Measurements from ENCODE around the gene VANGL2.

DNA sequence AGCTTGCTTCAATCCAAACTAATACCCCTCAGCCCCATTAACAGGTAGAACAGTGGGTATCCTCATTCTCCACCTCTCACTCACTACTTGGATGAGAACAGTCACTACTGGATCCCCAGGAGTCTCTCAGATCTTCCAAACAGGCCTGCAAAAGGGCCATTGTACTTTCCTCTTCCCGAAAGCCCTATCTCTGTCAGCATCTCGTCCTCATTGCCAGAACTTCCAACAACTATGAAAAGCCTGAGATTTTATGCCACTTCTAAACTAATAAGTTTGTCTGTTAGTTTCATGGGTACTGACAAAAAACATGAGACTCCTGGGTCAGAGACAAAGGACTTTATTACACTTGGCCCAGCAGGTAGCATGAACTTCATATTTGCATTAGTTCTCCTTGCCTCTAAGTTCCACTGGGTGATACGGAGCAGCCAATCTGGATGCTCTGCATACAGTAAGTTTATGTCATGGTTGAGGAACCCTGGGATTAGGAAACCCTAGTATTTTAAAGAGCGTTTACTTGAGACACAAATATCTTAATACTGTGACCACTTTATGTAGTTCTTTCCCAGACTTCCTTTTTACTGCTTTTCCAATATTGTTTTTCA is 38.1 kb downstream of the VANGL2 start:
- TF ChIP-seq, protein P1, sequence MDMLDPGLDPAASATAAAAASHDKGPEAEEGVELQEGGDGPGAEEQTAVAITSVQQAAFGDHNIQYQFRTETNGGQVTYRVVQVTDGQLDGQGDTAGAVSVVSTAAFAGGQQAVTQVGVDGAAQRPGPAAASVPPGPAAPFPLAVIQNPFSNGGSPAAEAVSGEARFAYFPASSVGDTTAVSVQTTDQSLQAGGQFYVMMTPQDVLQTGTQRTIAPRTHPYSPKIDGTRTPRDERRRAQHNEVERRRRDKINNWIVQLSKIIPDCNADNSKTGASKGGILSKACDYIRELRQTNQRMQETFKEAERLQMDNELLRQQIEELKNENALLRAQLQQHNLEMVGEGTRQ (IDR thresholded peaks at IDR 0.05) = no peak
- TF ChIP-seq EHF (CRISPR knock-in tag; IDR thresholded peaks at IDR 0.05) = no peak
- TF ChIP-seq CBX2 (IDR thresholded peaks at IDR 0.05; ENCODE audit: borderline replicate concordance, low read depth) = no peak
- TF ChIP-seq POLR2AphosphoS2 (conservative IDR thresholded peaks at IDR 0.05; ENCODE audit: low read length) = no peak
- TF ChIP-seq EP300 (IDR thresholded peaks at IDR 0.05) = no peak
- TF ChIP-seq, protein P2, sequence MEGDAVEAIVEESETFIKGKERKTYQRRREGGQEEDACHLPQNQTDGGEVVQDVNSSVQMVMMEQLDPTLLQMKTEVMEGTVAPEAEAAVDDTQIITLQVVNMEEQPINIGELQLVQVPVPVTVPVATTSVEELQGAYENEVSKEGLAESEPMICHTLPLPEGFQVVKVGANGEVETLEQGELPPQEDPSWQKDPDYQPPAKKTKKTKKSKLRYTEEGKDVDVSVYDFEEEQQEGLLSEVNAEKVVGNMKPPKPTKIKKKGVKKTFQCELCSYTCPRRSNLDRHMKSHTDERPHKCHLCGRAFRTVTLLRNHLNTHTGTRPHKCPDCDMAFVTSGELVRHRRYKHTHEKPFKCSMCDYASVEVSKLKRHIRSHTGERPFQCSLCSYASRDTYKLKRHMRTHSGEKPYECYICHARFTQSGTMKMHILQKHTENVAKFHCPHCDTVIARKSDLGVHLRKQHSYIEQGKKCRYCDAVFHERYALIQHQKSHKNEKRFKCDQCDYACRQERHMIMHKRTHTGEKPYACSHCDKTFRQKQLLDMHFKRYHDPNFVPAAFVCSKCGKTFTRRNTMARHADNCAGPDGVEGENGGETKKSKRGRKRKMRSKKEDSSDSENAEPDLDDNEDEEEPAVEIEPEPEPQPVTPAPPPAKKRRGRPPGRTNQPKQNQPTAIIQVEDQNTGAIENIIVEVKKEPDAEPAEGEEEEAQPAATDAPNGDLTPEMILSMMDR (IDR thresholded peaks at IDR 0.05) = no peak
- TF ChIP-seq EHMT2 (IDR thresholded peaks at IDR 0.05; ENCODE audit: low read depth) = no peak
- TF ChIP-seq JUN (IDR thresholded peaks at IDR 0.05) = no peak
- TF ChIP-seq NPAS2 (CRISPR knock-in tag; IDR thresholded peaks at IDR 0.05; ENCODE audit: borderline replicate concordance) = no peak
- TF ChIP-seq POLR2A (IDR thresholded peaks at IDR 0.05; ENCODE audit: low read length) = no peak
- TF ChIP-seq RAD21 (conservative IDR thresholded peaks at IDR 0.05 in 1 of 2, IDR thresholded peaks at IDR 0.05 in 1 of 2) = no peak
- TF ChIP-seq TP53 (CRISPR knock-in tag; IDR thresholded peaks at IDR 0.05) = no peak
- TF ChIP-seq, protein P3, sequence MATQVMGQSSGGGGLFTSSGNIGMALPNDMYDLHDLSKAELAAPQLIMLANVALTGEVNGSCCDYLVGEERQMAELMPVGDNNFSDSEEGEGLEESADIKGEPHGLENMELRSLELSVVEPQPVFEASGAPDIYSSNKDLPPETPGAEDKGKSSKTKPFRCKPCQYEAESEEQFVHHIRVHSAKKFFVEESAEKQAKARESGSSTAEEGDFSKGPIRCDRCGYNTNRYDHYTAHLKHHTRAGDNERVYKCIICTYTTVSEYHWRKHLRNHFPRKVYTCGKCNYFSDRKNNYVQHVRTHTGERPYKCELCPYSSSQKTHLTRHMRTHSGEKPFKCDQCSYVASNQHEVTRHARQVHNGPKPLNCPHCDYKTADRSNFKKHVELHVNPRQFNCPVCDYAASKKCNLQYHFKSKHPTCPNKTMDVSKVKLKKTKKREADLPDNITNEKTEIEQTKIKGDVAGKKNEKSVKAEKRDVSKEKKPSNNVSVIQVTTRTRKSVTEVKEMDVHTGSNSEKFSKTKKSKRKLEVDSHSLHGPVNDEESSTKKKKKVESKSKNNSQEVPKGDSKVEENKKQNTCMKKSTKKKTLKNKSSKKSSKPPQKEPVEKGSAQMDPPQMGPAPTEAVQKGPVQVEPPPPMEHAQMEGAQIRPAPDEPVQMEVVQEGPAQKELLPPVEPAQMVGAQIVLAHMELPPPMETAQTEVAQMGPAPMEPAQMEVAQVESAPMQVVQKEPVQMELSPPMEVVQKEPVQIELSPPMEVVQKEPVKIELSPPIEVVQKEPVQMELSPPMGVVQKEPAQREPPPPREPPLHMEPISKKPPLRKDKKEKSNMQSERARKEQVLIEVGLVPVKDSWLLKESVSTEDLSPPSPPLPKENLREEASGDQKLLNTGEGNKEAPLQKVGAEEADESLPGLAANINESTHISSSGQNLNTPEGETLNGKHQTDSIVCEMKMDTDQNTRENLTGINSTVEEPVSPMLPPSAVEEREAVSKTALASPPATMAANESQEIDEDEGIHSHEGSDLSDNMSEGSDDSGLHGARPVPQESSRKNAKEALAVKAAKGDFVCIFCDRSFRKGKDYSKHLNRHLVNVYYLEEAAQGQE (IDR thresholded peaks at IDR 0.05) = no peak
- TF ChIP-seq HDAC2 (IDR thresholded peaks at IDR 0.05) = no peak

Data from A549 (cell line).